H1 (cell line): ENCODE measurements around the gene BCL11A. TPM values are rescaled to one million over a fixed set of nuclear protein-coding genes. Genes with fewer than 3 reads are reported as not detected.

Experiments used
- polyA plus RNA-seq, 7 experiments: library from polyadenylated mRNA; depleted of rRNA in 3 of 7; stranded (reverse) in 5 of 7; unstranded in 2 of 7; fragments of >200 nt in 5 of 7; fragments of 200-250 nt in 2 of 7; gene quantifications; 1 replicate in 5 of 7; 2 replicates in 1 of 7; 4 replicates in 1 of 7; pipeline versions ENCODE4 v1.2.1 to v1.2.3, GENCODE V29; 2011 to 2013; ENCODE audit warnings: missing spikeins in 2 of 7, mixed read lengths in 2 of 7
- total RNA-seq: library from RNA; stranded (reverse); fragmentation: NEBNext Ultra II Directional; extraction: Animal tissue kit (Norgen Biotek cat#: 25700); gene quantifications from 2 replicates; pipeline ENCODE4 v1.2.1, GENCODE V29; 2021
- TF ChIP-seq, protein P1 (sequence below): IDR thresholded peaks from 2 replicates; pipeline ENCODE4 v1.6.1; 2012; ENCODE audit warnings: low read length, inconsistent platforms

Gene BCL11A
- total and polyA plus RNA-seq, 2 of the 8 experiments (the other 6 are each of a cell fraction or from before 2014, with no cell fraction given): 11.9 to 59.3 TPM

DNA sequence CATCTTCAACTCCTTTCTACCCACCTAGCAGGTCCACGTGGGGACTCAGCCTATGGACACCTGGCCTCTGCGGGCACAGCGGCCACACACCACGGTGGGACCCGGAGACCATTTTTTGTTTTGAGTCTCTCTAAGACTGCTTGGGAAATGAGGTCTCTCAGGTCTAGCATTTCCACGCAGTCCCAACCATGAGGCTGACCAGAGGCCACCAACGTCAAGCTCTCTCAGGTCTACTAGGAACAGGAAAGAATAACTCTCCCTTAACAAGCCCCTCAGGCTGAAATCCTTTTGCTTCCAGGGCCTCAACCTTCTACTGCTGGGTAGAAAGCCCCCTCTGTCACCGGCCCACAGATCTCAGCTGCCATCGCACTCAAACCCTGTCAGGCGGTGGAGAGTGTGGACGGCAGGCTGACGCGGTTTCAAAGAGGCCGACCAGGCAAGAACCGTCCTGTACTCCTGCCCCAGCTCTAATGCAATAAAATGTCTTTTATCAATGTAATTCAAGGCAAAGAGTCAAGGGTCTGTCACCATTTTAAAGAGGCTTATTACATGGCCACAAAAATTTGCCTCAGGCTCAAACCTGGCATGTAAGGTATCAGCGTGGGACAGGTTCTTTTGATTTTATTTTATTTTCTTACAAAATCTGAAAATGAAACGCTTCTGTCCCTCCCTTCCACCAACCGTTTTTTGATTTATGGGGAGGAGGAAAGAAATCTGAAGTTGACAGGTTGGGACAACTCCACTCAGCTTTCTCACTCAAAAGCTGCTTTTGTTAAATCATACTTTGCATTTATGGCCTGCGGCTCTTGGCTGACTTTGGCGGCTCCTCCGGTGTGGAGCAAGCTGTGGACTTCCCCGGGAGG, 74.0 kb downstream of the BCL11A start (continued):
- TF ChIP-seq, protein P1, sequence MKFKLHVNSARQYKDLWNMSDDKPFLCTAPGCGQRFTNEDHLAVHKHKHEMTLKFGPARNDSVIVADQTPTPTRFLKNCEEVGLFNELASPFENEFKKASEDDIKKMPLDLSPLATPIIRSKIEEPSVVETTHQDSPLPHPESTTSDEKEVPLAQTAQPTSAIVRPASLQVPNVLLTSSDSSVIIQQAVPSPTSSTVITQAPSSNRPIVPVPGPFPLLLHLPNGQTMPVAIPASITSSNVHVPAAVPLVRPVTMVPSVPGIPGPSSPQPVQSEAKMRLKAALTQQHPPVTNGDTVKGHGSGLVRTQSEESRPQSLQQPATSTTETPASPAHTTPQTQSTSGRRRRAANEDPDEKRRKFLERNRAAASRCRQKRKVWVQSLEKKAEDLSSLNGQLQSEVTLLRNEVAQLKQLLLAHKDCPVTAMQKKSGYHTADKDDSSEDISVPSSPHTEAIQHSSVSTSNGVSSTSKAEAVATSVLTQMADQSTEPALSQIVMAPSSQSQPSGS: no peak
